ENCODE measurements around the gene XKR7. TPM values are rescaled to one million over a fixed set of nuclear protein-coding genes. Genes with fewer than 3 reads are reported as not detected.

XKR7 gene
- total RNA-seq, 1 donor from 2014 or later, result 0.48 TPM

DNA sequence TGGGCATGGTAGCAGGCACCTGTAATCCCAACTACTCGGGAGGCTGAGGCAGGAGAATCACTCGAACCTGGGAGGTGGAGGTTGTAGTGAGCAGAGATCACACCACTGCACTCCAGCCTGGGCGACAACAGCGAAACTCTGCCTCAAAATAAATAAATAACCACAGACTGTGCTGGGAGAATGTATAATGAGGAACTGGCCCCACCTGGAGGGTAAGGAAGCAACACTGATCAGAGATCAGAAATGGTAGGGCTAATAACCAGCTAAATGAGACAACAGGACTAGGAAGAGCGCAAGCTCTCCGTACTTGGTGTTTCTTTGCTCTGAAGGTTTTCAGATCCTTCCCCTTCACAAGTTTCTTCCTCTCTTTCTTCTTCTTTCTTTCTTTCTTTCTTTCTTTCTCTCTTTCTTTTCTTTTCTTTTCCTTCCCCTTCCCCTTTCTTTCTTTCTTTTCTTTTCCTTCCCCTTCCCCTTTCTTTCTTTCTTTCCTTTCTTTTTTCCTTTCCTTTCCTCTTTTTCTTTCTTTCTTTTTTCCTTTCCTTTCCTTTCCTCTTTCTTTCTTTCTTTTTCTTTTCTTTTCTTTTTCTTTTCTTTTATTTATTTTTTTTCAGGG lies 56.8 kb downstream of the XKR7 start:
- H3K9me3 ChIP-seq (ENCODE audit: insufficient read depth, low read depth, low read length), result no peaks in the 10 kb centered on the region
- H3K27ac Mint-ChIP-seq (ENCODE audit: unreplicated experiment), result no peak overlapping the region
- H3K27me3 Mint-ChIP-seq (ENCODE audit: low read depth, unreplicated experiment), result peaks cover 45% of the 10 kb centered on the region
- no peak overlapping the region for H3K27ac ChIP-seq (ENCODE audit: low read depth, low read length)
- no peak overlapping the region for H3K4me3 Mint-ChIP-seq (ENCODE audit: unreplicated experiment)
- peaks cover 42% of the 10 kb centered on the region for H3K27me3 ChIP-seq (ENCODE audit: insufficient read depth, low read length)
- H3K36me3 ChIP-seq (ENCODE audit: insufficient read depth, low read length), result no peaks in the 10 kb centered on the region
- H4K20me1 ChIP-seq (ENCODE audit: insufficient read depth, low read length), result no peaks in the 10 kb centered on the region
- DNase-seq (ENCODE audit: low read depth) (no peak), FAIRE-seq (no peak)
- peaks cover 4% of the 10 kb centered on the region for H3K4me1 Mint-ChIP-seq (ENCODE audit: low read depth, unreplicated experiment)
- no peaks in the 10 kb centered on the region for H3K36me3 Mint-ChIP-seq (ENCODE audit: low read depth, unreplicated experiment)
- H2AFZ ChIP-seq (ENCODE audit: low read depth, low read length), result no peak overlapping the region
- no peak overlapping the region for H3K4me2 ChIP-seq (ENCODE audit: low read length)
- TF ChIP-seq, protein P1, sequence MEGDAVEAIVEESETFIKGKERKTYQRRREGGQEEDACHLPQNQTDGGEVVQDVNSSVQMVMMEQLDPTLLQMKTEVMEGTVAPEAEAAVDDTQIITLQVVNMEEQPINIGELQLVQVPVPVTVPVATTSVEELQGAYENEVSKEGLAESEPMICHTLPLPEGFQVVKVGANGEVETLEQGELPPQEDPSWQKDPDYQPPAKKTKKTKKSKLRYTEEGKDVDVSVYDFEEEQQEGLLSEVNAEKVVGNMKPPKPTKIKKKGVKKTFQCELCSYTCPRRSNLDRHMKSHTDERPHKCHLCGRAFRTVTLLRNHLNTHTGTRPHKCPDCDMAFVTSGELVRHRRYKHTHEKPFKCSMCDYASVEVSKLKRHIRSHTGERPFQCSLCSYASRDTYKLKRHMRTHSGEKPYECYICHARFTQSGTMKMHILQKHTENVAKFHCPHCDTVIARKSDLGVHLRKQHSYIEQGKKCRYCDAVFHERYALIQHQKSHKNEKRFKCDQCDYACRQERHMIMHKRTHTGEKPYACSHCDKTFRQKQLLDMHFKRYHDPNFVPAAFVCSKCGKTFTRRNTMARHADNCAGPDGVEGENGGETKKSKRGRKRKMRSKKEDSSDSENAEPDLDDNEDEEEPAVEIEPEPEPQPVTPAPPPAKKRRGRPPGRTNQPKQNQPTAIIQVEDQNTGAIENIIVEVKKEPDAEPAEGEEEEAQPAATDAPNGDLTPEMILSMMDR (IDR thresholded peaks at IDR 0.05; ENCODE audit: insufficient read depth, low read depth, low read length), result no peak
- TF ChIP-seq EZH2 (IDR thresholded peaks at IDR 0.05; ENCODE audit: insufficient read depth, low read length), result no peak
- no peaks in the 10 kb centered on the region for H3K9me3 Mint-ChIP-seq (ENCODE audit: unreplicated experiment)
- no peak overlapping the region for H3K9ac ChIP-seq (ENCODE audit: low read length)
- H3K79me2 ChIP-seq (ENCODE audit: insufficient read depth, low read length), result no peaks in the 10 kb centered on the region
- H3K4me1 ChIP-seq (ENCODE audit: insufficient read depth, low read length), result no peaks in the 10 kb centered on the region
- no peak overlapping the region for H3K4me3 ChIP-seq (ENCODE audit: insufficient read depth, low read depth, low read length)

DNA sequence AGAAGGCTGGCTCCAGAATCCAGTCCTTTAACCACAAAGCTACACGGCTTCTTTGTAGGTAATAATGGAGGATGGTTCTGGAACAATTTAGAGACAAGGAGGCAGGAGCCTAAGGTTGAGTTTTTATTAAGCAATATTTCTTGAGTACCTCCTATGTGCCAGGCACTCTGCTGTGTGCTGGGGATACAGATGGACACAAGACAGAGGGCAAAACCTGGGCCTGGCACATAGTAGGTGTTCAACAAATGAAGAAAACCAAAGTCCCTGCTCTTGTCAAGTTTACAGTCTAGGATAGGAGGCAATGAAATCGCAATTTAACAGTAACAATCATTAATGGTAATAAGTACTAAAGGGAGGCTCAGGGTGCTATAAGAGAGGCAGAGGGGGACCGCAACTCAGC lies 59.7 kb downstream of the XKR7 start:
- TF ChIP-seq, protein P1 (IDR thresholded peaks at IDR 0.05; ENCODE audit: insufficient read depth, low read depth, low read length), result no peak
- Histone ChIP-seq H3K27me3 (ENCODE audit: insufficient read depth, low read length) (peaks cover 39% of the 10 kb centered on the region), H3K4me3 (ENCODE audit: insufficient read depth, low read depth, low read length) (no peak overlapping the region), H4K20me1 (ENCODE audit: insufficient read depth, low read length) (no peaks in the 10 kb centered on the region), H3K9me3 (ENCODE audit: insufficient read depth, low read depth, low read length) (no peaks in the 10 kb centered on the region), H3K4me2 (ENCODE audit: low read length) (no peak overlapping the region), H3K4me1 (ENCODE audit: insufficient read depth, low read length) (no peaks in the 10 kb centered on the region), H3K79me2 (ENCODE audit: insufficient read depth, low read length) (no peaks in the 10 kb centered on the region), H2AFZ (ENCODE audit: low read depth, low read length) (no peak overlapping the region), H3K9ac (ENCODE audit: low read length) (no peak overlapping the region), H3K27ac (ENCODE audit: low read depth, low read length) (no peak overlapping the region), H3K36me3 (ENCODE audit: insufficient read depth, low read length) (no peaks in the 10 kb centered on the region)
- no peaks in the 10 kb centered on the region for H3K36me3 Mint-ChIP-seq (ENCODE audit: low read depth, unreplicated experiment)
- no peaks in the 10 kb centered on the region for H3K4me1 Mint-ChIP-seq (ENCODE audit: low read depth, unreplicated experiment)
- no peak for FAIRE-seq
- peaks cover 43% of the 10 kb centered on the region for H3K27me3 Mint-ChIP-seq (ENCODE audit: low read depth, unreplicated experiment)
- no peak overlapping the region for H3K4me3 Mint-ChIP-seq (ENCODE audit: unreplicated experiment)
- DNase-seq (ENCODE audit: low read depth), result no peak
- H3K27ac Mint-ChIP-seq (ENCODE audit: unreplicated experiment), result no peak overlapping the region
- H3K9me3 Mint-ChIP-seq (ENCODE audit: unreplicated experiment), result no peaks in the 10 kb centered on the region

DNA sequence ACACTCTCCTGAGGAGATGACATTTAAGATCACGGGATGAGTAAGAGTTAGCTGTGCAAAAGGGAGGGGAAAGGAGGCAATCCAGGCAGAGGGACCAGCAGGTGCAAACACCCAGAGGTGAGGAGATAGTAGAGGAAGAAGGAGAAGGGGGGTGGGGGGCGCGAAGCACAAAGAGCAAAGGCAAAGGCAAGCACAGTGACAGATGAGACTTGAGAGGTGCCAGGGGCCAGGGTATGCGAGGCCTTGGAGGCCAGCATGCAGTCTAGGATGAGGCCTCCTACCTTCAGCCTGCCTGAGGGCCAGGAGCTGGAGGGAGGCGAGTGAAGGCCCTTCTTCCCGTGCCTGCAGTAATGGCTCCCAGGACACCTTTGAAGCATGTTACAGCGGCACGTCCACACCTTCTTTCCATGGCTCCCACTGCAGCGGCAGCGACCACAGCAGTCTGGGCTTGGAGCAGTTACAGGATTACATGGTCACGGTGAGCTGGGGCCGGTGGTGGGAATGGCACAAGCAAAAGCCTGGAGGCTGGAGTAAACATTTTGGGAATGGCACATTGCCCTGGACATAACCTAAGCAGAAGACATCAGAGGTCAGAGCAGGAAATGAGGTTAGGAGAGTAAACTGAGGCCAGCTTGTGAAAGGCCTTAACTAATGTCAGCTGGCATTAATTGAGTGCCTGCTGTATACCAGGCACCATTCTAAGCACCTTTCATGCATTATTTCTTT lies 60.9 kb downstream of the XKR7 start:
- FAIRE-seq (no peak), DNase-seq (ENCODE audit: low read depth) (no peak)
- TF ChIP-seq EZH2 (IDR thresholded peaks at IDR 0.05; ENCODE audit: insufficient read depth, low read length), result no peak
- TF ChIP-seq, protein P1 (IDR thresholded peaks at IDR 0.05; ENCODE audit: insufficient read depth, low read depth, low read length), result no peak
- Histone ChIP-seq H3K79me2 (ENCODE audit: insufficient read depth, low read length) (no peaks in the 10 kb centered on the region), H3K9me3 (ENCODE audit: insufficient read depth, low read depth, low read length) (no peaks in the 10 kb centered on the region), H3K27ac (ENCODE audit: low read depth, low read length) (no peak overlapping the region), H3K9ac (ENCODE audit: low read length) (no peak overlapping the region), H3K4me3 (ENCODE audit: insufficient read depth, low read depth, low read length) (no peak overlapping the region), H4K20me1 (ENCODE audit: insufficient read depth, low read length) (no peaks in the 10 kb centered on the region), H2AFZ (ENCODE audit: low read depth, low read length) (no peak overlapping the region), H3K4me1 (ENCODE audit: insufficient read depth, low read length) (no peaks in the 10 kb centered on the region), H3K36me3 (ENCODE audit: insufficient read depth, low read length) (no peaks in the 10 kb centered on the region), H3K27me3 (ENCODE audit: insufficient read depth, low read length) (peaks cover 45% of the 10 kb centered on the region), H3K4me2 (ENCODE audit: low read length) (no peak overlapping the region)
- Mint-ChIP-seq H3K4me3 (ENCODE audit: unreplicated experiment) (no peak overlapping the region), H3K27me3 (ENCODE audit: low read depth, unreplicated experiment) (peaks cover 46% of the 10 kb centered on the region), H3K9me3 (ENCODE audit: unreplicated experiment) (no peaks in the 10 kb centered on the region), H3K4me1 (ENCODE audit: low read depth, unreplicated experiment) (no peaks in the 10 kb centered on the region), H3K27ac (ENCODE audit: unreplicated experiment) (no peak overlapping the region), H3K36me3 (ENCODE audit: low read depth, unreplicated experiment) (no peaks in the 10 kb centered on the region)
